Hindlimb muscle (tissue), 1 donor: ENCODE results near the gene WWOX. TPM values are rescaled to one million over a fixed set of nuclear protein-coding genes. Genes with fewer than 3 reads are reported as not detected.

Experiments used
- DNase-seq: peaks from one replicate; pipeline ENCODE4 v3.0.0-alpha.2; 2013
- polyA plus RNA-seq: library from polyadenylated mRNA; unstranded; fragments of 120-200 nt; gene quantifications from one replicate; pipeline ENCODE4 v1.2.1, GENCODE V29; 2013; ENCODE audit not compliant: insufficient read length

Gene WWOX
- polyA plus RNA-seq, 1 donor: 12.9 TPM

DNA sequence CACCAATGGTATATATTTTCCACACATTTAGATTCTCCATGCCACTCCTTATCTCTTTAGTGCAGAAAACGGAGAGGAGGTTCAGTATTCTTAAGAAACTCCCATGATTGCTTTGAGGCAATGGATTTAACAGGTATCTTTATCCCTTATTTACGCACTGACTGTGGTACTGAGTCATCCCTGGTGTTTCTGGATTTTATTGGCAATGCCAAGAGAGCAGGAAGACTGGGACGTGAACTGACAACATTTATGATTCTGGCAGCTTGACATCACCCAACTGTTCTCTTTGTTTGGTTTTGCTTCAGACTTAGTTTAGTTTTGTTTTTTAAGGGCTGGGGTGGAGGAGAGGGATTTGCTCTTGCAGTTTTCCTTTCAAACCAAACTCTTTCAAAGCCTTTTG lies 131.4 kb downstream of the WWOX start:
- no peak for DNase-seq

DNA sequence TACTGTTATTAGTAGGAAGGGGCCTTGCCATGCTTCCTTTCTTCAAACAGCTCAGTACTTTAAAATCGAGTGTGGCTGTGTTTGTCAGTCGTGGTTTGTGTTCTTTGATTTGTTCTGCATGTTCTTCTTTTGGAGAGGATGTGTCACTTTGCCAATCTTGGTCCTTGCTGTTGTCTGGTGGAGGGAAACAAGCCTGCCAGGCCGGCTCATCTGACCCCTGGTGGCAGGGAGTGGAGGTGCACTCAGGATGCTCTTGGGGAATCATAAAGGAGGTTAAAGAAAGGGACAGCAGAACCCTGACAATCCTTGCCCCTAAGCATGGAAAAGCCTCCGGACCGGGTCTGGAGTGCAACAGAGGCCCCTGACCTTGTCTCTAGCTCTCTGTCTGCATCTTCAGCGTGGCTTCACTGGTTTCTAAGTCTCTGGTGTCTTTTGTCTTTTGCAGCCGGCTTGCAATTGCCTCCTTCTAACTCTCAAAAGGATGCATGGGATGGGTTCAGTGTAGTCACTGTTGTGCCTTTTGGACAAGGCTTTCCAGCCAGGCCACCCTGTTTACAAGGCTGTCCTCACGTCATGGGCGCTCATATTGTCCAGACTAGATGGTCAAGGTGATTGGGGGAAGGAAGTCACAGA lies 135.8 kb downstream of the WWOX start:
- DNase-seq: no peak

- no peak for DNase-seq
Measured at GRCh38 chr16:78235876-78236275, 136.4 kb downstream of the WWOX start.

- DNase-seq: no peak
Measured at GRCh38 chr16:78237841-78238240, 138.4 kb downstream of the WWOX start.

GRCh38 chr16:78240459-78241222 lies 141.2 kb downstream of the WWOX start:
- no peak for DNase-seq

DNA sequence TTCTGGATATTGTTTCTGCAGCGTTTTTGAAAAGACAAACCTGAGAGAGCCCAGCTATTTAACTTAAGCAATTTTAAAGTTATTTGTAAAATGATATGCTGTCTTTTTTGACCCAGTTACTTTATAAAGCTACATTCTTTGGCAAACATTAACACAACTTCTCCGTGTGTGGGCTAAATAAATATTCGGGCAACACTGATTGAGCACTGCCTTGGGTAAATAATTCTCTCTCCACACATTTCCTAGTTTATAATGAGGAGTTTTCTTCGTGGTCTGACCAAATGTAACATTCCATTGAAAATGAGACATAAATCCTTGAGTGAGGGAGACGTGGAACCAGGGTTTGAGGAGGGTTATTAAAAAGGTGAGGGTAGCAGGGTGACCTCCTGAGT lies 142.8 kb downstream of the WWOX start:
- DNase-seq: no peak

DNA sequence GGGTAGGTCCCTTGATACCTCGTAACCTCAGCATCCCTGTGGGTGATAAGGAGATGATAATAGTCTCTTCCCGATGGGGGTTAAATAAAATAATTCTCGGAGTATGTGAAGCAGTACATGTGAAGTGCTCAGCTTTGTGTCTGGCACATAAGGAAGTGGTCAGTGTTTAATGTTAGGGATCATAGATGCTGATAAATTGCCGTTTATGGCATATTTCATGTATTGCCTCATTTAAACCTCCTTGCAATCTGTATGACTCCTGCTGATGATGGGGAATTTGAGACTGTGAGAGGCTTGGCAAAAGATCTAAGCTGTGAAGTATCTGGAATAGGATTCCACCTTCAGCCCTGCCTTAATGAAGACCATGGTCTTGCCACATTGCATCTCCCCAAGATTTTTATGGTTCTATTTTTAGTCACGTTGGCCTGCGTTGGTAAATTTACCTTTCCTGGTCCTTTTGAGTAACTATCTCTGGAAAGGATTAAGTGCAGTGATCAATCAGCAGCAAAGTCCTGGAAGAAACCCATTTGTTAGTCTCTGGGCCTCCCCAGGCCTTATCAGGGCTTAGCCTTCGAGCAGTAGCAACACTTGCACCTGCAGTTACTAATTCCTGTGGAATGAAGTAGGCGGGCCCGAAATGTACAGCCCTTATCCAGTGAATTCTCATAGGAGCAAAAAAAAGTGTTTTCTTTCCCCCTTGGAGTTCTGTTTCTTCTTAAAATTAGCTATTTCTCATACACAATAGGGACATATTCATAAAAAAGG lies 144.9 kb downstream of the WWOX start:
- DNase-seq: no peak

DNA sequence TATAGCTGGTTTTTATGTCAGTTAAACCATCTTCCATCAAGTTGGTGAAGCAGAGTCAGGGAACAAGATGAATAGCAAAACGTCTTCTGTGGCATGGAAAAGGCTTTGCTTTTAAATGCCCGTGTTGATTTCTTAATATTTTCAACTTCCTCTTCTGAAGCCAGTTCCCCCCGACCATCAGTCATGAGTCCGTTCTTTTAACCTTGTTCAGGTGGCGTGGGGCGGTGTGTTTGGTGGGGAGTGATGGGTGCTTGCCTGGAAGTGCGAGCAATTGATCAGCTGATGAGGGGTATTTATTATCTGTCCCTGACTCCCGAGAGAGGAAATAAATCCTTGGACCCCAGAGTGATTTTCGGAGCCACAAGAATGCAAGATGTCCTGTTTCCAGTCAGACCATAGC lies 147.1 kb downstream of the WWOX start:
- no peak for DNase-seq

GRCh38 chr16:78249056-78249455 lies 149.6 kb downstream of the WWOX start:
- DNase-seq: no peak

DNA sequence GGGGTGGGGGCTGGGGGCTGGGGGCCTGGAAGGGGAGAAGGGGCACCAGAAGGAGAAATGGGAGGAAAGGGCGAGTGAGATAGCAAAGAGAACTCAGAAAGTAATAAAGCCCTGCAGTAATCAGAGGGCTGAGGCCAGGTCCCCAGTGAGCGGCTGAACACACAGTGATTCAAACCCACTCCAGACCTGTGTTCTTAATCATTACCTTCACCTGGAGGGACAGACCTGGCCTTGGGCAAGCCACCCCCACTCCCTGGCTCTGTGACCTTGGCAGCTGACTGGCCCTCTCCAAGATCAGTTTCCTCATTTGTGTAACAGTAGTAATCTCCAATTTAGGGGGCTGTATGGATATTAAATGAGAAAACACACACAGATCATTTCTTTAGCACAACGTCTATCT lies 150.4 kb downstream of the WWOX start:
- no peak for DNase-seq

GRCh38 chr16:78251115-78251514 lies 151.7 kb downstream of the WWOX start:
- DNase-seq: no peak

DNA sequence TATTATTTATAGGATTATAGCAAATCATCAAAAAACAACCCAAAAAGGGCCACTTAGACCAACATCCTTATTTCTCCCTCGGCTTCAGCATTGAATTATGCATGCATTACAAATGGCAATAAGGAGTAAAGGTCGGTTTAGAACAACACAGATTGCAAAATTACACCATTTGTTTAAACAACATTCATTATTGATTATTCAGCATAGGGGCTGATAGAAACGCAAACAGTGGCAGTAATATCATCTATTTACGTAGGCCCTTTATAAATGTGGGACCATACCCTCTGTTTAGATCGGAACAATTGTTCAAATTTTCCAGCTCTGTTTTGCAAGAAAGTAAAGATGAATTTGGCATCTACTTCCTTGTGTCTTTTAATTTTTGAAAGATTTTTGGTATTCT lies 153.3 kb downstream of the WWOX start:
- DNase-seq: no peak

- no peak for DNase-seq
Measured at GRCh38 chr16:78254841-78255240, 155.4 kb downstream of the WWOX start.

- no peak for DNase-seq
Measured at GRCh38 chr16:78256686-78257375, 157.4 kb downstream of the WWOX start.

- no peak for DNase-seq
Measured at GRCh38 chr16:78257376-78257728, 157.9 kb downstream of the WWOX start.

- DNase-seq: peak; percentile 46
Measured at GRCh38 chr16:78258375-78259065, 159.1 kb downstream of the WWOX start.

DNA sequence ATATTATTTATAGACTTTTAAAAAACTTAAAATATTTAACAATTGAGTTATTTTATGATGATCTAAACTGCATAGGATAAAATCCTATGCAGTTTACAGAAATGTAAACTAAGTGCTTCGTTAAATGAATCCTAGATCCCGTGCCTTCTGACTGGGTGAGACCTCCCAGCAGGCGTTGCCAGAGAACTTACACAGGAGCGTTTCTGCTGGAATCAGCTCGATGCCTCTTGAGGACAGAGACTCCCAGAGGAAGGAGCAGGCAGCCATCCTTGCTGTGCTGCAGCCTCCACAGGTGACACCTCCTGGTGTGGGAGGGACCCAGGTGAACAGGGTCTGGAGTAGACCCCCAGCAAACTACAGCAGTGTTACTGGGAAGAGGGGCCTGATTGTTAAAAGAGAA lies 160.4 kb downstream of the WWOX start:
- DNase-seq: no peak

DNA sequence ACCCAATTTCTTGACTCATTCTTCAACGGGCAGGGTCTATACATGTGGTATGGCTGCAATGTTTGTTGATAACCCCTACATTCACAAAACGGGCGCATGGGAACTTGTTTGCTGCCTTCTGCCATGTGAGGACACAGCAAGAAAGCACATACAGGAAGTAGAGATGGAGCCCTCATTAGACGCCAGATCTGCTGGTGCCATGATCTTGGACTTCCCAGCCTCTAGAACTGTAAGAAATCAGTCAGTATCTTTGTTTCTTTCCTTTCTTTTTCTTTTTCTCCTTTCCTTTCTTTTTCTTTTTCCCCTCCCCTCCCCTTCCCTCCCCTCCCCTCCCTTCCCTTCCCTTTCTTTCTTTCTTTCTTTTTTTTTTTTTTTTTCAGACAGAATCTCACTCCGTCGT lies 165.2 kb downstream of the WWOX start:
- no peak for DNase-seq

GRCh38 chr16:78269256-78269655 lies 169.8 kb downstream of the WWOX start:
- DNase-seq: no peak

- DNase-seq: no peak
Measured at GRCh38 chr16:78271981-78272380, 172.5 kb downstream of the WWOX start.

DNA sequence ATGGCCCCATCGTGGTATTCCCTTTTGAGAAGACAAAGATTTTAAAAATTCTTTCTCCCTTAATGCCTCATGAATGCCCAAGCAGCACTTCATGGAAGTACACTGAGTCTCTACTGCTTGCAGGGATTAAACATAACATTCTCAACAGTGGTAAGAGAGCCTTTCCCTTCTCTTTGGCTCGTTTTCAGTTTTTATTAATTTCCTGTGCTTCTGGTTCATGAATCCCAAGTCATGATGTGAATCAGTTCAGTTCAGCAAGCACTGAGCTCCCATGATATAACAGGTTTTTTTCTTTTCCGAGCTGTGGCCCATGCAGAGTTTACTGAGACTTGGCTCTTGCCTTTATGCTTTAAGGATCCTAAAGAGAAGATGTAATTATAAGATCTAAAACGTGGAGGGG lies 175.3 kb downstream of the WWOX start:
- no peak for DNase-seq

DNA sequence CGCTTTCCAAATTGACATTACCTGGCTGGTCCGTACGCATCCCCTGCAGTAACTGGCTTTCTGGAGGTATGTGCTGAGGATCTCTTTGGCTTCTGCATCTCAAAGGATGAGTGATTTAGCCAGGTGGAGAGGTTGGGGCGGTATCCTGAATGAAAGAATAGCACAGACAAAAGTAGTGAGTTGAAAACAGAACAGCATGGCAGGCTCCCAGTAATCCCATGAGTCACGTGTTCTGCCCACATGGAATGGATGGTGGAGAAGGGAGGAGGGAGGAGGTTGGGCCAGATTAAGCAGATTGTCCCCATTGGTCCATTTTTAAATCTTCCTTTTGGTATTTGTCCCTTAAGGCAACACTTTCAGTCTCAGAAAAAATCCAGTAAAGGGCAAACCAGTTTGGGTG lies 176.0 kb downstream of the WWOX start:
- DNase-seq: no peak
